BLaER1 treated with 17β-estradiol and CSF1 and Interleukin-3, amounts not matched to agents 10 nM and 100 nM (cell line): ENCODE data around the gene SIL1.
"Not testable (repeated sequence)": the region's sequence is repeated elsewhere in the genome, so short reads cannot be mapped to it uniquely, and the experiment has no call there.

Source experiments
- H3K27ac ChIP-seq, 11 experiments: shearing (Covaris generic); formaldehyde crosslinking; 2 replicates each; pipeline ENCODE4 v1.8.1; 2022
- H3K27me3 ChIP-seq, 11 experiments: shearing (Covaris generic); formaldehyde crosslinking; 2 replicates each; pipeline ENCODE4 v1.8.1; 2022
- H3K36me3 ChIP-seq, 11 experiments: shearing (Covaris generic); formaldehyde crosslinking; 2 replicates each; pipeline ENCODE4 v1.8.1; 2022
- H3K4me1 ChIP-seq, 10 experiments: shearing (Covaris generic); formaldehyde crosslinking; 2 replicates each; pipeline ENCODE4 v1.8.1; 2022
- H3K4me2 ChIP-seq, 11 experiments: shearing (Covaris generic); formaldehyde crosslinking; 2 replicates each; pipeline ENCODE4 v1.8.1; 2022
- H3K4me3 ChIP-seq, 10 experiments: shearing (Covaris generic); formaldehyde crosslinking; 2 replicates each; pipeline ENCODE4 v1.8.1; 2022
- H3K9ac ChIP-seq, 11 experiments: shearing (Covaris generic); formaldehyde crosslinking; 2 replicates each; pipeline ENCODE4 v1.8.1; 2022
- H3K9me3 ChIP-seq, 11 experiments: shearing (Covaris generic); formaldehyde crosslinking; replicated peaks in 1 of 11; 2 replicates each; pipeline ENCODE4 v1.8.1; 2022
- H4K20me1 ChIP-seq, 11 experiments: shearing (Covaris generic); formaldehyde crosslinking; 2 replicates each; pipeline ENCODE4 v1.8.1; 2022
- Cebpa-rat ChIP-seq, 11 experiments: shearing (Covaris generic); IDR thresholded peaks; 2 replicates each; pipeline ENCODE4 v1.8.1; 2022

SIL1 gene

DNA sequence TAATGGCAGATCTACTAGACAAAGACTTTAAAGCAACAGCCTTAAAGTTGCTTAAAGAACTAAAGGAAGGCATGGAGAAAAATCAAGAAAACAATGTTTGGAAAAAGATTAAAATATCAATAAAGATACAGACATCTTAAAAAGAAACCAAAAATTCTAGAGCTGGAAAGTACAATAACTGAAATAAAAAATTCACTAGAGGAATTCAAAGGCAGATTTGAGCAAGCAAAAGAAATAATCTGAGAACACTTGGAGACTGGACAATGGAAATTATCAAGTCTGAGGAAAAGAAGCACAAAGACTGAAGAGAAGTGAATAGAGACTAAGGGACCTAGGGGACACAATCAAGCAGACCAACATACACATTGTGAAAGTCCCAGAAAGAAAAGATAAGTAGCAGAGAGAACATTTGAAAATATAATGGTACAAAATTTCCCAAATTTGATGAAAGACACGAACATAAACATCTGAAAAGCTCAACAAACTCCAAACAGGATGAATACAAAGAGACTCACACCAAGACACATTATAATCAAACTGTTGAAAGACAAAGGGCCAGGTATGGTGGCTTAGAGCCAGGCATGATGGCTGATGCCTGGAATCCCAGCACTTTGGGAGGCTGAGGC, 26.3 kb downstream of the SIL1 start:
- Histone ChIP-seq H3K9me3 (peaks cover 22 to 41% (median 30%) of the 10 kb centered on the region in 11 experiments), H3K4me3 (no peak overlapping the region), H3K4me2 (no peak overlapping the region), H3K9ac (no peak overlapping the region), H3K27me3 (no peaks in the 10 kb centered on the region), H3K27ac (no peak overlapping the region), H3K4me1 (peaks cover 0 to 42% (median 1%) of the 10 kb centered on the region in 10 experiments; a peak in 8 of 20 replicates), H4K20me1 (no peaks in the 10 kb centered on the region), H3K36me3 (peaks cover 0 to 22% (median 9%) of the 10 kb centered on the region in 11 experiments; a peak in 10 of 22 replicates)
- TF ChIP-seq Cebpa-rat (IDR thresholded peaks at IDR 0.05): no peak

DNA sequence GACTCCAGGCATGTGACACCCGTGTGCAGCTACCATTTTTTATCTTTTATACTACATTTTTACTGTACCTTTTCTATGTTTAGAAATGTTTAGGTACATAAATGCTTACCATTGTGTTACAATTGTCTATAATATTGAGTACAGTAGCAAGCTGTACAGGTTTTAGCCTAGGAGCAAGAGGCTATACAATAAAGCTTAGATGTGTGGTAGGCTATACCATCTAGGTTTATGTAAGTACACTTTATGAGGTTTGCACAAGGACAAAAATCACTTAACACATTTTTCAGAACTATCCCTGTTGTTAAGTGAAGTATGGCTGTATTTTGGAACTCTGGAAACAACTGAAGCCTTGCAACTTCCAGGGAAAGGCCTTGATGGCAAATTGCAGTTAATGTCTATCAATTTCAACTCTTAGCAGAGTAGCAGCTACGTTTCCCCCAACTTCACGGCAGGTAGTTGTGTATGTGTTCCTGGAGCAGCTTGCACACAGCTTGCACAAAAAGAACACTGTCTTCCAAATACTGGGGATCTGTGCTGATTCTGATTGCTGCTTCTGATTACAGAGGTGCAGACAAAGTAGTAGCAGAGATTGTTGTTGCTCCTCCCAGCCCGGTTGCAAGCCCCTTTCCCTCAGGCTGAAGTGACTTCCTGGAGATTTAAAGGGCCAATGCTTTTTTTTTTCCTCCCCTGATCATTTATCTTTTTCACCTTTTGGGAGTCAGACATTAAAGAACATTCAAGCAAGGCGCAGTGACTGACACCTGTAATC, 30.0 kb downstream of the SIL1 start:
- Histone ChIP-seq H4K20me1 (no peaks in the 10 kb centered on the region), H3K4me1 (peaks cover 0 to 7% (median 0%) of the 10 kb centered on the region in 10 experiments; a peak in 5 of 20 replicates), H3K4me3 (no peak overlapping the region), H3K27me3 (no peaks in the 10 kb centered on the region), H3K36me3 (peaks cover 0 to 17% (median 9%) of the 10 kb centered on the region in 11 experiments; a peak in 10 of 22 replicates), H3K4me2 (no peak overlapping the region), H3K9ac (no peak overlapping the region), H3K9me3 (peaks cover 15 to 25% (median 18%) of the 10 kb centered on the region in 11 experiments), H3K27ac (no peak overlapping the region)
- TF ChIP-seq Cebpa-rat (IDR thresholded peaks at IDR 0.05): no peak

DNA sequence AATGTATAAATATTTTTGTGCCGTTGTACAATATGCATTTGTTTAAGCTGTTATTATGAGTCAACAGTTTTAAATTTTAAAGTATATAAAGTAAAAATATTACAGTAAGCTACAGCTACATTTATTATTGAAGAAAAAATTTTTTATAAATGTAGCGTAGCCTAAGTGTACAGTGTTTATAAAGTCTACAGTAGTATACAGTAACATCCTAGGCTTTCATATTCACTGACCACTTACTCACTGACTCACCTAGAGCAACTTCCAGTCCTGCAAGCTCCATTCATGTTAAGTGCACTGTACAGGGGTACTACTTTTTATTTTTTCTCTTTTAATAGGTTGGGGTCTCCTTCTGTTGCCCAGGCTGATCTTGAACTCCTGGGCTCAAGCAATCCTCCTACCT, 30.6 kb downstream of the SIL1 start:
- H3K27me3 ChIP-seq: no peaks in the 10 kb centered on the region
- H3K36me3 ChIP-seq: peaks cover 0 to 11% (median 5%) of the 10 kb centered on the region in 11 experiments; a peak in 8 of 22 replicates
- H3K27ac ChIP-seq: no peak overlapping the region
- no peak overlapping the region for H3K4me3 ChIP-seq
- H3K9ac ChIP-seq: no peak overlapping the region
- TF ChIP-seq Cebpa-rat (IDR thresholded peaks at IDR 0.05): no peak
- H3K4me2 ChIP-seq: no peak overlapping the region
- H3K9me3 ChIP-seq: peaks cover 11 to 19% (median 12%) of the 10 kb centered on the region in 11 experiments
- no peaks in the 10 kb centered on the region for H4K20me1 ChIP-seq
- H3K4me1 ChIP-seq: peaks cover 0 to 6% (median 0%) of the 10 kb centered on the region in 10 experiments; a peak in 4 of 20 replicates

DNA sequence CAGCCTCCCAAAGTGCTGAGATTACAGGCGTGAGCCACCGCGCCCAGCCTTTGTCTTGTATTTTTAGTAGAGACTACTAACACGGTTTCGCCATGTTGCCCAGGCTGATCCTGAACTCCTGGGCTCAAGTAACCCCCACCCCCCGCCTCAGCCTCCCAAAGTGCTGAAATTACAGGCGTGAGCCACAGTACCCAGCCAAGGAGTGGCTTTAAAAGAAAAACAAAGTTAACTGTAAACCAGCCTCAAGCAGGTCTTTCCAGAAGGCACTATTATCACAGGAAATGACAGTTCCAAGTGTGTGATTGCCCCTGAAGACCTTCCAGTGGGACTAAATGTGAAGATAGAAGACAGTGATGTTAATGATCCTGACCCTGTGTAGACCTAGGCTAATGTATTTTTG, 31.1 kb downstream of the SIL1 start:
- TF ChIP-seq Cebpa-rat (IDR thresholded peaks at IDR 0.05): no peak
- Histone ChIP-seq H3K27ac (no peak overlapping the region), H4K20me1 (no peaks in the 10 kb centered on the region), H3K4me3 (no peak overlapping the region), H3K4me1 (peaks cover 0 to 10% (median 0%) of the 10 kb centered on the region in 10 experiments; a peak in 4 of 20 replicates), H3K27me3 (no peaks in the 10 kb centered on the region), H3K9me3 (peaks cover 6 to 15% (median 7%) of the 10 kb centered on the region in 11 experiments), H3K4me2 (no peak overlapping the region), H3K9ac (no peak overlapping the region), H3K36me3 (peaks cover 0 to 6% (median 2%) of the 10 kb centered on the region in 11 experiments; a peak in 5 of 22 replicates)

DNA sequence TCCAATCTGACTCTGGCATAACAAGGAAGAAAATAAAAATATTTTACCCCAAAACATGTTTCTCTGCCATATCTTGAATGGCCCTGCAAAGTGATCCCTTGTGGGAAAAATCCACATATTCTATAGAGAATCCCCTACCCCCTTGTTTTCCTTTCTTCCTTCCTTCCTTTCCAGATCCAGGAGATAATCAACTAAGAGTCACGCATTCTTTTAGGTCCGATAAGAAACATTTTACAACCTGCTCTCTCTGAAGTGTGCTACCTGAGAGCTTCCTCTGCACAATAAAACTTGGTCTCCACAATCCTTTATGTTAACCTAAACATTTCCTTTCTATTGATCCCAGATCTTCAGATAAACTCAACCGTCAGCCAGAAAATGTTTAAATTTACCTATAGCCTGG, 33.3 kb downstream of the SIL1 start:
- not testable (repeated sequence) for H3K4me2 ChIP-seq

DNA sequence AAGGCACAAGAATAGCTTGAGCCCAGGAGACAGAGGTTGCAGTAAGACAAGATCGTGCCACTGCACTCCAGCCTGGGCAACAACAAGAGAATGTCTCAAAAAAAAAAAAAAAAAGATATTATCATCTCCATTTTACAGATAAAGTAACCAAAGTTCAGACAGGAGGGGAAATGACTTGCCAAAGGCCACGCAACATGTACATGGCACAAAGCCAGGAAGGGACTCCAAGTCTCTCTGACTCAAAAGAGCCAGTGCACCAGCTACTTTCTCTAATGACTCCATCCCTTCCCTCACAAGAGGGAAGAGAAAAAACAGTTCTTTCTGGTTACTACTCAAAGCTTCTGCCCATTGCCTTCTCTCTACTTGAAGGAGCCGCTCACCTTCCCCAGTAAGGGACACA, 34.1 kb downstream of the SIL1 start:
- Histone ChIP-seq H3K4me2 (no peak overlapping the region), H3K36me3 (no peaks in the 10 kb centered on the region), H3K4me1 (peaks cover 0 to 27% (median 0%) of the 10 kb centered on the region in 10 experiments; a peak in 6 of 20 replicates), H3K4me3 (no peak overlapping the region), H3K27me3 (no peaks in the 10 kb centered on the region), H3K27ac (no peak overlapping the region), H3K9ac (no peak overlapping the region), H4K20me1 (peaks cover 0 to 2% (median 0%) of the 10 kb centered on the region in 11 experiments; a peak in 2 of 22 replicates), H3K9me3 (no peaks in the 10 kb centered on the region)
- no peak for TF ChIP-seq Cebpa-rat (IDR thresholded peaks at IDR 0.05)

More for the DNA sequence above, 33.3 kb downstream of the SIL1 start:
- H3K9ac ChIP-seq, H3K4me3 ChIP-seq, H3K9me3 ChIP-seq, H3K27ac ChIP-seq, H3K27me3 ChIP-seq, H3K36me3 ChIP-seq, H4K20me1 ChIP-seq: not testable (repeated sequence)
- peaks cover 0 to 18% (median 0%) of the 10 kb centered on the region in 10 experiments; a peak in 5 of 20 replicates for H3K4me1 ChIP-seq

DNA sequence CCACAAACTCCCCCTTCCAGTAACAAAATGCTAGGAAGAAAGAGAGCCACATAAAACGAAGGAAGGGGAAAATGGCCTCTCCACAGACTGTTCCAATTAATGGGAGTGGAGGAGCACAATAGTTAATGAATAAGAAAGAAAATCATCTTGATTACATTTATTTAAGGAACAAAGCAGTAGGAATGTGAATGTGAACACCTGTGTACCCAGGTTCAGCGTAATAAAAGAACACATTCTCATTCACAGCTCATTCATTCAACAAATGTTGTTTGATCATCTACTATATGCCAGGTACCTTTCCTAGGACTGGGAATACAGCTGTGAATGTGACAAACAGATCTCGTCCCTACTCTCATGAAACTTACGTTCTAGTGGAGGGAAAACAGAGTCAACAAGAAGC, 35.7 kb downstream of the SIL1 start:
- no peaks in the 10 kb centered on the region for H3K27me3 ChIP-seq
- no peaks in the 10 kb centered on the region for H3K9me3 ChIP-seq
- no peak overlapping the region for H3K4me3 ChIP-seq

DNA sequence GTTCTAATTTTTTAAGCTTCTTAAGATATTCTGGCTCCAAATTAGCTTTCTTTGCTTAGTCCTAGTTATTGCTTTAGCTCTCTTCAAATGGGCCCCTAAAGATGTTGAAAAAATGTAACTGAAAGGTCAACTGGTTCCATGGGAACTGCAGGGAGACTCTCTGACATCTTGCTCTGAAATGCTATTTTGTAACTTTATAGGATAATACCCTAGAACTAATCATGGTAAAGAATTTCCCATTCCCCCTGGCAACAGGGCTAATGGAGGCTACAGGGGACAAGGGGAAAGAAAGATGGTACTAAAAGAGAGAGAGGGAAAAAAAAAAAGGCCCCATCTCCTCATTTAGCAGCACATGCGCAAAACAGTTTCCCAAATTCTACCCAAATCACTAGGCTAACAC, 39.4 kb downstream of the SIL1 start:
- H3K27ac ChIP-seq: no peak overlapping the region
- no peak for TF ChIP-seq Cebpa-rat (IDR thresholded peaks at IDR 0.05)

More for the DNA sequence above, 35.7 kb downstream of the SIL1 start:
- TF ChIP-seq Cebpa-rat (IDR thresholded peaks at IDR 0.05): no peak
- Histone ChIP-seq H4K20me1 (peaks cover 0 to 6% (median 0%) of the 10 kb centered on the region in 11 experiments; a peak in 2 of 22 replicates), H3K4me2 (no peak overlapping the region), H3K4me1 (peaks cover 0 to 30% (median 0%) of the 10 kb centered on the region in 10 experiments; a peak in 4 of 20 replicates), H3K9ac (no peak overlapping the region), H3K36me3 (no peaks in the 10 kb centered on the region), H3K27ac (no peak overlapping the region)

DNA sequence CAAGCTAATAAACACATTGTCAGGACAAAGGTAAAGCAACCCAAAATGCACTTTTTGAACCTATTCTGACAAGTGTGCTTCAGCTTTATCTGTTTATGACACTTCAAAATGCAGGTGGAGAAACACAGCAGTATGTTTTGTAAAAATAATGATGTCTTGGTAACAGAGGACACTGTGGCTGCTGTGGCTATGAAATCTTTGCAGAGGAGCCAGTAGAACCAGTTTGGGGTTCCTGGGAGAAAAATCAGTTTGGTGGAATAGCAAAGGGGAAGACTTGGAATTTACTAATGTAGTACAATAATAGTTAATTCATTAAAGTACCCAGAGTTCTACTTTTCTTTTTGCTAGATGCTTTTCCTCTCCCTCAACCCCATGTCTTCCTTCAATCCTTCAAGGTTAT, 40.6 kb downstream of the SIL1 start:
- Histone ChIP-seq H3K27me3 (no peaks in the 10 kb centered on the region), H3K9ac (no peak overlapping the region), H3K4me2 (no peak overlapping the region), H3K4me3 (no peak overlapping the region), H3K9me3 (no peaks in the 10 kb centered on the region), H3K27ac (no peak overlapping the region), H3K36me3 (0 out of 22 replicates have a peak, but pooled peaks cover 0 to 8% (median 0%) of the 10 kb centered on the region in 11 experiments), H4K20me1 (peaks cover 0 to 11% (median 0%) of the 10 kb centered on the region in 11 experiments; a peak in 3 of 22 replicates), H3K4me1 (peaks cover 0 to 45% (median 0%) of the 10 kb centered on the region in 10 experiments; a peak in 4 of 20 replicates)
- no peak for TF ChIP-seq Cebpa-rat (IDR thresholded peaks at IDR 0.05)

More for the DNA sequence above, 39.4 kb downstream of the SIL1 start:
- H4K20me1 ChIP-seq: peaks cover 0 to 11% (median 0%) of the 10 kb centered on the region in 11 experiments; a peak in 3 of 22 replicates
- H3K9ac ChIP-seq: no peak overlapping the region
- H3K4me3 ChIP-seq: no peak overlapping the region
- 0 out of 22 replicates have a peak, but pooled peaks cover 0 to 8% (median 0%) of the 10 kb centered on the region in 11 experiments for H3K36me3 ChIP-seq
- no peaks in the 10 kb centered on the region for H3K9me3 ChIP-seq
- H3K27me3 ChIP-seq: no peaks in the 10 kb centered on the region
- peak overlapping the region in 2 of 11 experiments; percentile 48 to 70; a peak in 4 of 22 replicates for H3K4me2 ChIP-seq
- peaks cover 0 to 43% (median 0%) of the 10 kb centered on the region in 10 experiments; a peak in 4 of 20 replicates for H3K4me1 ChIP-seq
